ENCODE measurements around the gene PRUNE1. TPM values are rescaled to one million over a fixed set of nuclear protein-coding genes. Genes with fewer than 3 reads are reported as not detected.

Gene PRUNE1
- total and polyA plus RNA-seq, 2 of the 4 experiments (the other 2 are of a cell fraction), result 7.9 to 9.4 TPM

DNA sequence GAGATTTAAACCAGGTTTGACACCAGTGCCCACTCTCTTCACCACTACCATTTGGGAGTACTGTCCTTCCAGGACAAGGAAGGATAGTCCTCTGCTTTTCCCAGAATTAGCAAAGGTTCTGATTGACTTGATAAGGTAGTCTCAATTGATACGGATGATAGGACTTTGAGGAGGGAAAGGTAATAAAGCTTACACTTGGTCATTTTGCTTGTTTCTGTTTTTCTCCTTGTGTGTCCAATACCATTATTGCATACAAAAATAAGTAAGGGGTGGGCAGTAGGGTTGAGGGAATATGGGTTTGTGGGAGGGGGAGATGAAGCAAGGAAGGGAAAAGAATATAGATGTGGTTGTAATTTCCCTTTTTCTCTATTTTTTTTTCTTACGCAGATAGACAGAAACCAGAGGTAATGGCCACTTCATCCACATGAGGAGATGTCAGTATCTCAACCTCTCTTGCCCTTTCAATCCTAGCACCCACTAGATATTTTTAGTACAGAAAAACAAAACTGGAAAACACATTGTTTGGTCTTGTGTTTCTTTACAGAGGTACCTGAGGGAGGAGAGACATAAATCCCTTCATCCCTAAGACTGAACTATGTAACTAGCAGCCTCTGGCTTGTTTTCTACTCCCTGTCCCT, 41.9 kb downstream of the PRUNE1 start:
- Histone ChIP-seq H4K8ac (ENCODE audit: low read depth in 2 of 2, low read length in 2 of 2) (no peak overlapping the region), H3K4me2 (ENCODE audit: low read depth, low read length) (no peak overlapping the region), H3K56ac (ENCODE audit: extremely low read depth, insufficient read depth, low read length) (no peak overlapping the region), H3K27me3 (ENCODE audit: control insufficient read depth, insufficient read depth, low read length) (no peaks in the 10 kb centered on the region), H3K4ac (ENCODE audit: low read depth, low read length) (no peak overlapping the region), H3K9ac (ENCODE audit: low read depth, low read length) (no peak overlapping the region), H4K5ac (ENCODE audit: low read depth, low read length) (no peak overlapping the region), H2BK20ac (ENCODE audit: low read depth, low read length) (no peak overlapping the region), H3K9me3 (ENCODE audit: control insufficient read depth, insufficient read depth, low read length) (no peaks in the 10 kb centered on the region), H3K36me3 (ENCODE audit: control insufficient read depth, insufficient read depth, low read length) (peaks cover 34% of the 10 kb centered on the region), H3K4me1 (ENCODE audit: control insufficient read depth, insufficient read depth, low read length) (peaks cover 8% of the 10 kb centered on the region), H3K4me3 (ENCODE audit: insufficient read depth, low read depth, low read length) (no peak overlapping the region), H3K23ac (ENCODE audit: low read depth, low read length) (no peak overlapping the region), H3K14ac (replicated peaks; ENCODE audit: low read depth, low read length) (no peak overlapping the region), H2BK120ac (ENCODE audit: low read depth, low read length) (no peak overlapping the region), H4K91ac (ENCODE audit: insufficient read depth, low read depth, low read length) (no peak overlapping the region), H2AK5ac (ENCODE audit: low read depth, low read length) (no peak overlapping the region), H2AFZ (replicated peaks; ENCODE audit: low read length, poor library complexity) (no peak overlapping the region), H3K79me1 (ENCODE audit: low read depth in 1 of 2, low read length in 2 of 2) (peaks cover 18 to 63% of the 10 kb centered on the region in 2 experiments), H3K27ac (ENCODE audit: insufficient read depth, low read length) (no peak overlapping the region), H3K18ac (ENCODE audit: low read depth, low read length) (no peak overlapping the region), H2BK15ac (ENCODE audit: low read depth, low read length) (no peak overlapping the region), H2AK9ac (replicated peaks; ENCODE audit: low read depth, low read length, poor library complexity) (no peak overlapping the region), H4K20me1 (ENCODE audit: insufficient read depth, low read length) (peaks cover 17% of the 10 kb centered on the region; the same call in 1 of the 2 replicates), H3K9me1 (ENCODE audit: insufficient read depth, low read length) (peaks cover 7% of the 10 kb centered on the region; the same call in 1 of the 2 replicates), H2BK5ac (ENCODE audit: low read depth, low read length, poor library complexity, severe bottlenecking) (no peak overlapping the region)
- dilution Hi-C loops (cut with HindIII; ENCODE audit: low sequenced_read_pairs, unreplicated experiment) (no loop called here), intact Hi-C loops (cut with micrococcal nuclease) (no loop called here), in situ Hi-C loops (cut with MboI; ENCODE audit: low sequenced_read_pairs) (no loop called here)
- DNase-seq, result no peak
- no CpG with 5 or more reads among the region's 2 CpGs for WGBS, 2 experiments (ENCODE audit: extremely low coverage in 2 of 2, insufficient read length in 1 of 2)
- ChIA-PET CTCF (interaction anchor here (0.6 kb wide), 2 partner anchors 105 to 541 kb away, joined by 3 to 8 read pairs; no protein-coding TSS in a partner anchor), POLR2A (ENCODE audit: unreplicated experiment) (no interaction called here)
- ATAC-seq (ENCODE audit: low read depth), result no peak
- no TSS peak for BruUV-seq (replicated peaks)
- TF ChIP-seq CEBPB (IDR thresholded peaks at IDR 0.05; ENCODE audit: low read depth, low read length), result no peak
- TF ChIP-seq SMC3 (IDR thresholded peaks at IDR 0.05; ENCODE audit: low read depth, low read length), result no peak
- no peak for TF ChIP-seq CHD1 (IDR thresholded peaks at IDR 0.05; ENCODE audit: low read depth, low read length)
- TF ChIP-seq RAD21 (IDR thresholded peaks at IDR 0.05; ENCODE audit: low read length), result no peak
- TF ChIP-seq RCOR1 (IDR thresholded peaks at IDR 0.05; ENCODE audit: insufficient replicate concordance, low read length), result no peak
- no peak for TF ChIP-seq BHLHE40 (IDR thresholded peaks at IDR 0.05; ENCODE audit: low read depth, low read length)
- TF ChIP-seq NFE2L2 (IDR thresholded peaks at IDR 0.05; ENCODE audit: low read depth, low read length), result no peak
- peak; percentile 18 for TF ChIP-seq POLR2A (IDR thresholded peaks at IDR 0.05; ENCODE audit: low read depth, low read length)

Measured in IMR-90 (cell line).